A549 (cell line): ENCODE measurements around the gene MINAR1.

ENCODE experiments used
- CEBPB ChIP-seq, 2 experiments: fragments of >200 bp in 1 of 2; sonication (Bioruptor Twin) in 1 of 2; formaldehyde crosslinking in 1 of 2; IDR thresholded peaks; 2 replicates each; pipeline ENCODE4 v1.6.1; 2012 to 2016
- CTCF ChIP-seq: fragments of >200 bp; sonication (Bioruptor Twin); formaldehyde crosslinking; IDR thresholded peaks from 3 replicates; pipeline ENCODE4 v1.5.1; 2016
- FOSL2 ChIP-seq, 2 experiments: fragments of 450-650 bp in 1 of 2; fragments of >200 bp in 1 of 2; sonication (Bioruptor Twin) in 1 of 2; formaldehyde crosslinking; IDR thresholded peaks; 2 replicates each; pipeline versions ENCODE4 v1.5.0 to v1.6.1; 2016 to 2020; ENCODE audit warnings: mild to moderate bottlenecking in 1 of 2, moderate library complexity in 1 of 2
- FOXS1 ChIP-seq: fragments of 250-450 bp; sonication (Bioruptor Pico); IDR thresholded peaks from 2 replicates; pipeline ENCODE4 v1.5.0; 2020; ENCODE audit warnings: mild to moderate bottlenecking, moderate library complexity
- HMGXB4 ChIP-seq: fragments of 250-450 bp; sonication (Bioruptor Pico); IDR thresholded peaks from 2 replicates; pipeline ENCODE4 v1.5.0; 2021; ENCODE audit warnings: mild to moderate bottlenecking, moderate library complexity, borderline replicate concordance
- MAX ChIP-seq: IDR thresholded peaks from 2 replicates; pipeline ENCODE4 v1.6.1; 2012
- NPAS2 ChIP-seq: fragments of 250-450 bp; sonication (Bioruptor Pico); IDR thresholded peaks from 2 replicates; pipeline ENCODE4 v1.8.0; 2022; ENCODE audit warnings: mild to moderate bottlenecking, moderate library complexity, borderline replicate concordance
- POLR2A ChIP-seq: IDR thresholded peaks from 2 replicates; pipeline ENCODE4 v1.6.1; 2012; ENCODE audit warnings: mild to moderate bottlenecking, low read length
- SREBF2 ChIP-seq: fragments of 450-650 bp; IDR thresholded peaks from 2 replicates; pipeline ENCODE4 v1.6.1; 2014; ENCODE audit warnings: mild to moderate bottlenecking, moderate library complexity
- USF2 ChIP-seq: fragments of 450-650 bp; IDR thresholded peaks from 2 replicates; pipeline ENCODE4 v1.6.1; 2014; ENCODE audit warnings: antibody characterized with exemption

- TF ChIP-seq FOXS1, result no peak
- TF ChIP-seq POLR2A, result no peak
- TF ChIP-seq FOSL2 (IDR thresholded peaks at IDR 0.05), result no peak
- TF ChIP-seq FOSL2 (CRISPR knock-in tag; IDR thresholded peaks at IDR 0.05), result no peak
- TF ChIP-seq HMGXB4 (CRISPR knock-in tag), result no peak
- no peak for TF ChIP-seq CEBPB (IDR thresholded peaks at IDR 0.05)
- no peak for TF ChIP-seq CTCF
- no peak for TF ChIP-seq MAX
- TF ChIP-seq NPAS2, result no peak
- TF ChIP-seq SREBF2, result no peak
- no peak for TF ChIP-seq USF2
Observed at GRCh38 chr15:79447060-79447459, 14.9 kb downstream of the MINAR1 start.
